Testis (tissue), 2 donors: ENCODE results near the gene TNNI2.

Experiments used
- CTCF ChIP-seq, 3 experiments: fragments of 450-650 bp in 2 of 3; fragments of 200-600 bp in 1 of 3; sonication (generic) in 1 of 3; IDR thresholded peaks; one replicate each; pipeline ENCODE4 v1.5.1; 2016 to 2019; ENCODE audit warnings: antibody characterized with exemption in 3 of 3, mild to moderate bottlenecking in 2 of 3, moderate library complexity in 1 of 3
- POLR2A ChIP-seq: fragments of 450-650 bp; IDR thresholded peaks from one replicate; pipeline ENCODE4 v1.6.1; 2017; ENCODE audit warnings: antibody characterized with exemption, mild to moderate bottlenecking, moderate library complexity

- TF ChIP-seq CTCF (IDR thresholded peaks at IDR 0.05), result no peak
- no peak for TF ChIP-seq POLR2A
Observed at GRCh38 chr11:1870326-1870696, 31.5 kb downstream of the TNNI2 start.
